NCI-H1048 (cell line): ENCODE data around the gene SPIN1.

Source experiments
- DNase-seq: peaks from one replicate; lab custom pipeline; 2025; lab: John Stamatoyannopoulos, UW

SPIN1 gene

DNA sequence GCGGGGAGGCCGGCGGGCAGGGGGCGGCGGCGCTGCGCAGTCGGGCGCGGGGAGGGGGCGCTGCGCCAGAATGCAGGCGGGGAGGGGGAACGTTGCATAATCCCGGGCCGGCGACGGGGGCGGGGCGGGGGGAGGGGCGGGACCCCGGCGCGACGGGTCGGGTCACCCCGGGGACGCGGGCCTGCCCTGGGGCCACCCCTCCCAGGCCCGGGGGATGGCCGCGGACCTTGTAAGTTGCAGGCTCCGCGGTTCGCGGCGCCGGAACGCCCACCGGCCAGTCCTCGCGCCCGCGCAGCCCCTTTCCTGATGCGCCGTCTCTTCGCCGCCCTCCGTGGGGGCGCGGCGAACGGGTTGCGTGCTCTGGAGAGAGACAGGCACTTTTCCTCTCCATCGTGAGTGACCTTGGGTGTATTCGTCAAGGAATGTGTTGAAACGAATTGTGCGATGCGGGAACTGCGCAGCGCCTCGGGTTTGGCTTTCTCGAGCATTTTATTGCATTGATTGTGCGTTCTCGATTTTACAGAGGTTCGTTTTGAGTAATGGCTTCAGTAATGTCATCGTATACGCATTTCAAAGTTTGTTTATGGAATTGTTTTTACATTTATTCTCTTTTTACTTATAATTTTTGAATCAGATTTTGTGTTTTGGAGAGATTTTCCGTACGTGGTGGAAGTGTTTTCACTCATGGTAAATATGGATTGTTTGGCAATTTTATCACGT is 802 bp downstream of the SPIN1 start:
- DNase-seq, result no peak

DNA sequence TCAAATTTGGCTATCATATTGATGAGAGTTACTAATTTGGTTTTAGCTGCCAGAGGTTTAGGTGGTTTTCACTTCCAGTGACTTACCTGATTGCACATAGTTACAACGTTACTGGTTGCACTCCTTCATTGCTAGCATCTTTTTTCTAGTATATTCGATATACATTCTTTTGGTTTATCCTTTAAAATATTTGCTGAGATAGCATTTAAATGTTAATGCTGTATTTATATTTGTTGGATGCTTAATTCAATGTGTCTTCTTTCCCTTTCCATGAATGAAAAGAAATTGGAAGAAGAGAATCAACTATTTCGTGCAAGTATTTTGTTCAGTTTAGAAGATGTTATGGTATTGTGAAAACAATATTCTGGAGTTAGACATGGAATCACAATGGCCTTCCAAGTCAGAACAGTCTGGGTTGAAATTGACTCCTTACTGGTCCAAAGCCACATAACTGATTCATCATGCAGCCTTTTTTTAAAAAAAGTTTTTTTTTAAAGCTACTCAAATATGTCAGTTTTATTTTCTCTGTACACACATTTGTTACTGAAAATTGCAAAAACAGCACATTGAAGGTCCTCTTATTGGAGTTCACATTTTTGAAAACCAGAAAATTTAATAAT is 2.2 kb downstream of the SPIN1 start:
- no peak for DNase-seq

DNA sequence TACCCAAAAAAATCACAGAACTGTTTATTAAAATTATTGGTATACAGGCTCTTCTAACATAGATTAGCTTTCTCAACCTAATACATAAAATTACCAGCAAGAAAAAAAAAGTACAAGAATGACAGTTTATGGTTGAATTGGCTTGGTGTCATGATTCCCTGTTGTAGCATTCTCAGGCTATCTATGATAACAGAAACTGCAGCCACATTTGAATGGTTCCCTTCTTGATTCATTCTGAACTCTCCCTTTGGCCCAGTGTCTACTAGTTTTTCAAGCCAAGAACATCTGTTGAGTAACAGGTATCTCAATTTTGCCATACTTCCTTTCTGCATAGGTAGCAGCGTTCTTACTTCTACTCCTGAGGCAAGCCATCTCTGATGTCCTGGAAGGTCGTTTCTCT is 3.0 kb downstream of the SPIN1 start:
- no peak for DNase-seq

DNA sequence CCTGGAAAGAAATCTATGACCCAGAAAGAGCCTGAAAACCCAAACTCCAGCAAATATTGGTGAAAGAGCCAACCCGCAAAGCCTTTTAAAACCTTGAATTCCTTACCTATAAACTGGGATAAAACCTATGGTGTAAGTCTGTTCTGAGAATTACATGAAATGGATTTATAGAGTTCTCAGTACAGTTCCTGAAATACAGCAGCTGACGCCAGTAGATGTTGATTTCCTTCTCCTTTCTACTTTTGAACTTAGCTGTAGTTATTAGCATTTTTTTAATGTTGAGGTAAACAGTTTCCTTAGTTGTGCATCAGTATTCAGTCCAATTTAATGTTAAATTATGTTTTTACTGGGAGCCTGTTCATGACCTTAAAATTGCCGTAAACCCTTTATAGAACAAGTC is 3.7 kb downstream of the SPIN1 start:
- DNase-seq, result no peak

DNA sequence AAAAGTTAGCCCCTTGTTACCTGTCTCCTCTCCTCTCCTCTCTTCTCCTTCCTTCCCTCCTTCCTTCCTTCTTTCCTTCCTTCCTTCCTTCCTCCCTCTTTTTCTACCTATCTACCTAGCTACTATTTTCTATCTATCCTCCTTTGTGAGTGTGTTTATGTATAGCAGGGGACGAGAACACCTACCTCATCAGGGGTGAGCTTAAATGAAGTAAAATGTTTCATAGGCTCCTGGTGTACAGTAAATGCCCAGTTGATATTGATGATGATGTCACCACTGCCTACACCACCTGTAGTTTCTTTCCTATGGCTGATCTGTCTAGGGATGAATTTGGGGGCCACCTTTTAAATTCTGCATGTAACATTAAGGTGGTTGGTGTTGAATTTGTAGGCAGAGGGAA is 4.3 kb downstream of the SPIN1 start:
- DNase-seq, result no peak

DNA sequence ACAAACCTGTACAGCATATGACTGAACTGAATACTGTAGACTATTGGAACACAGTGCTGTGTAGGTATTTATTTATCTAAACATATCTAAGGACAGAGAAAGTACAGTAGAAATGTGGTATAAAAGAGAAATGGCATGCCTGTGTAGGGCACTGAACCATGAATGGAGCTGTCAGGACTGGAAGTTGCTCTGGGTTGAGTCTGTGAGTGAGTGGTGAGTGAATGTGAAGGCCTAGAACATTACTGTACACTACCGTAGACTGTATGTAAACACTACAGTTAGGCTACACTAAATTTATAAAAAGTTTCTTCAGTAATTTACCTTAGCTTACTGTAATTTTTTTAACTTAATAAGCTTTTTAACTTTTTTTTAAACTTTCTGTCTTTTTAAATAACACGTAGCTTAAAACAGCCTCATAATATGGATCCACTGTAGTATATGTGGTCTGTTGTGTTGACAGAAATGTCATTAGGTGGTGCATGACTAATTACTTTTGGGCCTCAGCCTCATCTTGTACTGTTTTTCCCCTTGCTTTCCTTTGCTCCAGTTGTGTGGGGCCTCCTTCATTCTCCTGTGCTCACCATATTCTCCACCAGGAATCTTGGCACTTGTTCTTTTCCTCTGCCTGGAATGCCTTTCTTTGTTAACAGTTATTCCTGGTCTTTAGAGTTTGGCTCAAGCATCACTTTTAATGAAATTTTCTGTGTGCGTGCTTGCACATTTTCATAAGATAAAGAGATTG is 8.8 kb downstream of the SPIN1 start:
- DNase-seq, result no peak

DNA sequence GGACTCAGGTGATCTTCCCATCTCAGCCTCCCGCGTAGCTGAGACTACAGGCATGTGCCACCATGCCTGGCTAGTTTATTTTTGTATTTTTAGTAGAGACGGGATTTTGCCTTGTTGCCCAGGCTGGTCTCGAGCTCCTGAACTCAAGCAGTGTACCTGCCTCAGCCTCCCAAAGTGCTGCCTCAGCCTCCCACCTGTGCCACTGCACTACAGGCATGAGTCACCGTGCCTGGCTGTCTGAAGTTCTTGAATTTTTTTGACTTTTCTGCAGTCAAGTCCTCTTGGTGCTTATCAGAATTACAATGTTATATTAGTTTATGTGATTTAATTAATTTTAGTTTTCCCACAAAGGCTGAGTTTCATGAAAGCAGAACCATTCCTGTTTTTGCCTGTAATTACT is 9.8 kb downstream of the SPIN1 start:
- no peak for DNase-seq

DNA sequence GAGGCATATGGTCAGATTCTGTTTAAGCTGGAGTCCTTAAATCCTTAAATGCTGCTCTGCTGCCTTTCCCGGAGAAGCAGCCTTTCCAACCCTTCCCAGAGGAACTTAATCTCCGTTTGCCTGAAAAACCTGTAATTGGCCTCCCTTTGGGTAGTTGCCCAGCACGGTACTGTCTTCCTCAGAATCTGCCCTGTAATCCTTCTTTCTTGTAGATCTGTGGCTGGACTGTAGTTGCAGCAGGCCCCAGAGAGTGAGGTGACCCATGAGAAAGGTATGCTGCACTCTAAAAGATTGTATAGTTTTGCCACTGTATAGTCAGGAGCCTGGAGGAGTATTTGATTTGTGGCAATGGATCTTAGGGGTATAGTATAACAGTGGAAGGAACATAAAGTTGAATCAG is 11.7 kb downstream of the SPIN1 start:
- no peak for DNase-seq

DNA sequence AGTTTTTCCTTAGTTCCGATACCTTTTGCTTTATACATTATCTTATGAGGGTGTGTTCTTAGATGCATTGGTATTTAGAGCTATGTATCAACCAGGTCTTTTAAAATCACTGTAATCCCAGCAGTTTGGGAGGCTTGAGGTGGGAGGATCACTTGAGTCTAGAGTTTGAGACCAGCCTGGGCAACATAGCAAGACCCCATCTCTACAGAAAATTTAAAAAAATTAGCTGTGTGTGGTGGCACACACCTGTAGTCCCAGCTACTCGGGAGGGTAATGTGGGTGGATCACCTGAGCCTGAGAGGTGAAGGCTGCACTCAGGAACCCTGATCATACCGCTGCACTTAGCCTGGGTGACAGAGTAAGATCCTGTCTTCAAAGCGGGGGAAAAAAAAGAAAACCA is 15.1 kb downstream of the SPIN1 start:
- no peak for DNase-seq

DNA sequence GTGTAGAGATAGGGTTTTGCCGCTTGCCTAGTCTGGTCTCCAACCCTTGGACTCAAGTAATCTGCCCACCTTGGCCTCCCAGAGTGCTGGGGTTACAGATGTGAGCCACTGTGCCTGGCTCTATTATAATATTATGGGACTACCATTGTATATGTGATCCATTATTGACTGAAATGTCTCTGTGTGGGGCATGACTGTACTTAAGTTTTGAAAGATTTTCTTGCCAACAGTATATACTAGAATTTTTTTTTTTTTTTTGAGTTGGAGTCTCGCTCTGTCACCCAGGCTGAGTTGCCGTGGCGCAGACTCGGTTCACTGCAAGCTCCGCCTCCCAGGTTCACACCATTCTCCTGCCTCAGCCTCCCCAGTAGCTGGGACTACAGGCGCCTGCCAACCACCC is 17.8 kb downstream of the SPIN1 start:
- no peak for DNase-seq

DNA sequence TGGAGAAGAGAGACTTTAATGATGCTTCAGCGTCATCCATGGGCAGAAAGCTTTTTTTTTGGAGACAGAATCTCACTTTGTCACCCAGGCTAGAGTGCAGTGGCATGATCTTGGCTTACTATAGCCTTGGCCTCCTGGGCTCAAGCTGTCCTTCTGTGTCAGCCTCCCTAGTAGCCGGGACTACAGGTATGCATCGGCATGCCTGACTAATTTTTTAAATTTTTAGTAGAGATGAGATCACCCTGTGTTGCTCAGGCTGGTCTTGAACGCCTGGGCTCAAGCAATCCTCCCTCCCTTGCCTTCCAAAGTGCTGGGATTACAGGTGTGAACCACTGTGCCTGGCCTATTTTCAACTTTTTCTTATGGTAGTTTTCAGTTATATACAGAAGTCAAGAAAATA is 23.2 kb downstream of the SPIN1 start:
- DNase-seq, result no peak

DNA sequence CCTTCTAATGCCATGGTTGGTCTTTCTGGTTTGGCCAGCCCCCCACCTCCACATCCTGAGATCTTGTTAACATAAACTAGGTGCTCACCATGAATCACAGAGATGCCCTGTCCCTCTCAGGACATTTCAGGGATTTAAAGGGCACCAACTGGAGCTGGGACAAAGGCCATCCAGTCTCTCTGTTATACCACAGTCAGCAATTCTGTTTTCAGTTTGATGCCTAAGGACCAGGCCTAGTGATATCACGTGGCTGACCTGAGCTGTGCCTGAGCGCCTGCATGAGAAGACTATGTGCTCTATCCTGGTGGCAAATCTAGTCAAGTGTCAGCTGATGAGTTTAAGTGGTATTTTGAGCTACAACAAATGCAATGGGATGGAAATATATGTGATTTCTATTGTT is 26.1 kb downstream of the SPIN1 start:
- no peak for DNase-seq

DNA sequence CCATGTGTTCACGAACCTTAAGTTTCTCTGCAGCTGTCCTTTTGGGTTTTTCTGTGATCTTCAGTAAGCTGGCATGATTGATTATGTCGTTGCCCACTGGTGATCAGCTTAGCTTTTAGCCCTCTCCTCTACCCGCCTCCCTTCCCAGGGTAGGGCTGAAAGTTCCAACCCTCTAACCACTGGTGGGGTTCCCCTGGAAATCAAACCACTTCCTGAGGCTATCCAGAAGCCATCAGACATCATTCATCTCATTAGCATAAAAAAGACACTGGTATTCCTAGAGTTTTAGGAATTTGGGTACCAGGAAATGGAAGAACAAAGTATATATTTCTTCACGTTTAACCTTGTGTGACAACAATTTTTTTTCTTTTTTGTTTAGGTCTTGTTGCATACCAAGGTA is 29.8 kb downstream of the SPIN1 start:
- no peak for DNase-seq

DNA sequence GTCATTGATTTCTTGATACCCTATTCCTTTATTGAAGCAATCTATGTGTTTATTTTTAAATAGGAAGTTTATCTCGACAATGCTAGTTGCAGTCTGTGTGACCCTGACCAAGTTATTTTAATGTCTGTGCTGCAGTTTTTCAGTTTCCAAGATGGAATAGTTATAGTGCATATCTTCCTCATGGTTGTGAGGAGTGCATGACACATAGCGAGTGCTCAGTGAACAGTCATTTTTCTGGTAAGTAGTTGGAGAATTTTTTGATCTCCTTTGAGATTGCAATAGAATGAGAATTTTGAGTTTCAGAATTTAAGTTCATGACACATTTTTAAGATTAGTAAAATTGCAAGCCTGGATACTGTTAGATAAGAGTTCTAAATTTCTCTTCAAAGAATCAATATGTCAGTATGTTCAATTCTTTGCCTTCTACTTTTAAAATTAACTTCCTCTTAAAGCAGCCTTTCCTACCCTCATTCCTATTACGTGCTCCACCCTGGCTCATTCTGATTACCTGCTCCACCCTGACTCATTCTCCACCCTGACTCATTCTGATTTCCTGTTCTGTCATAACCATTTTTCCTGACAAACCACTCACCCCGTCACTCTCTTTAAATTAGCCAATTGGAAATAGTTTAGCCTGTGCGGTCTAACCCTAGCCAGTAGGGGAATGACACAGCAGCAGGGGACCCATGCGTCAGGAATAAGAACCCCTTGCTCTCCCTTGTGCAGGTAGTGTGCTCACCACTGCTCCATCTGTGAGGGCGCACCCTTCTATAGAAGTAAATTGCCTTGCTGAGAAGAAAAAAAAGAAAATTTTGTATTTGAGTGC is 30.7 kb downstream of the SPIN1 start:
- no peak for DNase-seq

DNA sequence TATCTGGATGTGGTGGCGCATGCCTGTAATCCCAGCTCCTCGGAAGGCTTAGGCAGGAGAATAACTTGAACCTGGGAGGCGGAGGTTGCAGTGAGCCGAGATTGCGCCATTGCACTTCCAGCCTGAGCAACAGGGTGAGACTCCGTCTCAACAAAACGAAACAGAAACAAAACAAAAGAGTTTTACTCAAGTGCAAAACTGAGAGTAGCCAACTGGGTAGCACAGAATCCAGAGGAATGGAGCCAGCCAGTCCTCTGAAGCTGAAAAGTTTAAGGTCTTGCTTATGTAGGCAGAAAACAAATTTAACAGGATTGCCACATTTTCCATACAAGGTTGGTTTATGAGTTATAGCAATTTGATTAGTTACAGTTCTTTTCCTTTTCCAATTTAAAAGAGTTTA is 32.0 kb downstream of the SPIN1 start:
- no peak for DNase-seq

DNA sequence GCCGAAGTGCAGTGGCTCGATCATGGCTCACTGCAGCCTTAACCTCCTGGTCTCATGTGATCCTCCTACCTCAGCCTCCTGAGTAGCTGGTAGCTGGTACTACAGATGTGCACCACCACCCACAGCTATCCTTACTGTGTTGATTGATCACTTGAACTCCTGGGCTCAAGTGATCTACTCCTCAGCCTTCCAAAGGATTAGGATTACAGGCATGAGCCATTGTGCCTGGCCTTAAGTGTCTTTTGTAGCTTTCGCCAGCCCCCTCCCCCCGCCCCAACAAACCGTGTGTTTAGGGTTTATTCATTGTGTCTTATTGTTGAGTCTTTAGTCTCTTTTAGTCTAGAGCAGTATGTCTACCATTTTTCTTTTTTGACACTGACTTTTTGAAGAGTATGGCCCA is 33.1 kb downstream of the SPIN1 start:
- DNase-seq, result no peak

DNA sequence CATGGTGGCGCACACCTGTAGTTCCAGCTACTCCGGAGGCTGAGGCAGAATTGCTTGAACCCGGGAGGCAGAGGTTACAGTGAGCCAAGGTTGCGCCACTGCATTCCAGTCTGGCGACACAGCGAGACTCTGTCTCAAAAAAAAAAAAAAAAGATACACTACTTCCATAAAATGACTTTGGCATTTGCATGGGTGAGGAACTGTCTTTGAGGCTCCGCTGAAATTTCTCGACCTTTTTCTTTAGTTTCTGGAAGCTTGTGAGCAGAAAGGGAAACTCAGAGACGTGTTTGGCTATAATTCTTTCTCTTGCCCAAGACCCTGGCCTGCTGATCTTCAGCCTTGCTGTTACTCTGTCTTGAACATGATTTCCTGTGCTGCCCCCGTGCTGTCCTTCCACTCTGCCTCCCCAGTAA is 37.3 kb downstream of the SPIN1 start:
- no peak for DNase-seq

DNA sequence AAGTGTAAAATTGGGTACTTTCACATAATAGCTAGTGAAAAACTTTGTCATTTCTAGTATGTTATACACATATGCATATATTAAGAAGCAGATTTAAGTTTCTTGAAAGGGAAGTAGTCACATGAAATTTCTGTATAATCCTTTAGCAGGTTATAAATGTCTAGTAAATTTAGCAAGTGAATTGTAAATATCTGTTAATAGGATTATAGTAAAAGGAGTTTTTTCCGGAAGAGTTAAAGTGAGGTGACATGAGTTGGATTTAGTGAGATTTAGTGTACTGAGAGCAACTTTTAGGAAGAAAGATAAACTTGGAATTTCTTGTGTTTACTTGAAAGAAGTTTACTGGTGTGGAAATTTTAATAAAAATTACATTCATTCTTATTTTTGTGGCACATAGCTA is 38.4 kb downstream of the SPIN1 start:
- DNase-seq, result no peak

DNA sequence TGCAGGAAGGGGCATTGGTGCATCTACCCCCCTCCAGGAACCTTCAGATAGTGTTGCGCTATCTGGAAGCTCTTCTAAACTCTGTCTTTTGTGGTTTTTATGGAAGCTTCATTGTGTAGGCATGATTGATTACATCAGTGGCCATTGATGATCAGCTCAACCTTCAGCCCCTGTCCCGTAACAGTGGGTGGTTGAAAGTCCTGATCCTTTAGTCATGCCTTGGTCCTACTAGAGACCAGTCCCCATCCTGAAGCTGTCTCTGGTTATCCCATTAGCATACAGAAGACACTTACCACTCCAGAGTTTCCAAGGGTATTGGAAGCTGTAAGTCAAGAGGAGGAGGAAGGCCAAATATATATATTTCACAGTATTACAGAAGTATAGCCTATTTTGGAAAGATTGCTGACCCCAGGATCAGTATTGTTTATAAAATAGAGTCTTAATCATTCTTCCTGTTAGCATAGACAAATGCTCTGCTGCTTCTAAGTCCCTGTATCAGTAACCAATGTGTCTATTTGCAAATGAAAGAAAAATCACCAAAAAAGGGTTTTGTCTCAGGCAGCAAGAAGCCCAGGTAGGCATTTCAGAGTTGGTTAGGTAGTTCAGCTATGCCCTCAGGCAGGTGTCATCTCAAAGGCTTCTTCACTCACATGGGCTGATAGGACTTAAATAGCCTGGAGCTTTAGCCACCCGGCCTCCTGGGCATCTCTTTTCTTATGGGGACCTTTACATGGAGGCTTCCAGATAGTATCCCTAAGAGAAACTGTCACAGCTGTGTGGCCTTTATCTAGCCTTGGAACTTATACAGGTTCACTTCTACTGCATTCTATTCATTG is 41.6 kb downstream of the SPIN1 start:
- DNase-seq, result no peak

DNA sequence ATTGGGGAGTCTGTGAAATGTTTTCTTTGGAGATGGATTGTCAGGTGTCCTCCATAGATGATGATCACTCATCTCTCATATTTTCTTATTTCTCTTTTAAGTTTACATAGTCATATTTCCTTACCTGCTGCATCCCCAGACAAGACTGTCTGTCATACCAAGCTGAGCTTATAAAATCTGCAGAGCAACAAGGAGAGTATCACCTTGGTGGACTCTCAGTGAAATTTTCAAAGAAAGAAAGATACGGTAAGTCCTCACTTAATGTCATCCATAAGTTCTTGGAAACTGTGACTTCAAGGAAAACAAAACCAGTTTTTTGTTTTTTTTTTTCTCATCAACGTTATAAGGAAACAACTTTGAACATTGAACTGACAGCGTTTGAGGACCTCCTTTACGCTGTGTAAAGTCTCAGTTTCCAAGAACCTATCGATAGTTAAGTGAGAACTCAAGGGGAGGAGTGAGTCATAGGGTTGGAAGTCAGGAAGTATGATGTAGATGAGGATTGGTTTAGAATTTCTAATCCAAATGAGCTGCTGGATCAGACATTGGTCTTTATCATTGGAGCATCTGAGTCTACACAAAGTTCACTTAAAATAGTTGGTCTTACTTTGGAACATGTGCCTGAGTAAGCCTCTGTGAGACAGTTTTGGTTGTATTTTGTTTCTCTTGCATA is 45.5 kb downstream of the SPIN1 start:
- no peak for DNase-seq

DNA sequence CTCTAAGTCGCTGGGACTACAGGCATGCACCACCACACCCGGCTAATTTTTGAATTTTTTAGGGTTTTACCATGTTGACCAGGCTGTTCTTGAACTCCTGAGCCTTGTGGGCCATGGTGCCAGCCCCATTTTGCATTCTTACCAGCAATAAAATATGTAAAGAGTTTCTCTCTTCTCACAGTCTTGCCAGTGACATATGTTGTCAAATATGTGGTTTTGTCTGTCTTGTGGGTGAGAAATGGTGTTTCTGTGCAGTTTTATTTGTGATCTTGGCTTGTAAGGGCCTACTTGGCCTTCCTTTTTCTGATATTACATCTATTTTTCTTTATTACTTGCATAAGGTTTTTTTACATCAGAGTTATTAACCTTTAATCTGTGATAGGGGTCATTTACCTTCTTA is 47.1 kb downstream of the SPIN1 start:
- DNase-seq, result no peak
